ENCODE results near the gene DTX4.

The DTX4 gene

GRCh38 chr11:59154610-59155009 is 17.3 kb upstream of the DTX4 start:
- TF ChIP-seq CTCF (conservative IDR thresholded peaks at IDR 0.05; ENCODE audit: low read depth, low read length) = no peak
- H3K4me3 ChIP-seq (ENCODE audit: low read length) = no peak overlapping the region
- no peak for DNase-seq (ENCODE audit: low read depth)

- DNase-seq (ENCODE audit: low read depth) = no peak
- TF ChIP-seq CTCF (conservative IDR thresholded peaks at IDR 0.05; ENCODE audit: low read depth, low read length) = no peak
- no peak overlapping the region for H3K4me3 ChIP-seq (ENCODE audit: low read length)
These were observed 14.5 kb upstream of the DTX4 start for GRCh38 chr11:59157433-59157832.

- DNase-seq (ENCODE audit: low read depth) = no peak
- peak; percentile 87 for TF ChIP-seq CTCF (conservative IDR thresholded peaks at IDR 0.05; ENCODE audit: low read depth, low read length)
- no peak overlapping the region for H3K4me3 ChIP-seq (ENCODE audit: low read length)
These were observed 13.5 kb upstream of the DTX4 start for GRCh38 chr11:59158206-59159068.

- no peak for TF ChIP-seq CTCF (conservative IDR thresholded peaks at IDR 0.05; ENCODE audit: low read depth, low read length)
These were observed 7.9 kb upstream of the DTX4 start for GRCh38 chr11:59164028-59164427.

GRCh38 chr11:59172345-59173079 is 580 bp downstream of the DTX4 start:
- H3K4me3 ChIP-seq (ENCODE audit: low read length) = peak overlapping the region; percentile 65
- no peak for TF ChIP-seq CTCF (conservative IDR thresholded peaks at IDR 0.05; ENCODE audit: low read depth, low read length)
- DNase-seq (ENCODE audit: low read depth) = no peak

More at GRCh38 chr11:59164028-59164427, 7.9 kb upstream of the DTX4 start:
- no peak overlapping the region for H3K4me3 ChIP-seq (ENCODE audit: low read length)
- no peak for DNase-seq (ENCODE audit: low read depth)

- TF ChIP-seq CTCF (conservative IDR thresholded peaks at IDR 0.05; ENCODE audit: low read depth, low read length) = no peak
- H3K4me3 ChIP-seq (ENCODE audit: low read length) = peak overlapping the region; percentile 53
- DNase-seq (ENCODE audit: low read depth) = no peak
These were observed 1.4 kb downstream of the DTX4 start for GRCh38 chr11:59173080-59173963.

Data from retinal pigment epithelial cell (primary cell).